CD14-positive monocyte (primary cell): ENCODE measurements around the gene FAM229B. TPM values are rescaled to one million over a fixed set of nuclear protein-coding genes. Genes with fewer than 3 reads are reported as not detected.
A peak's percentile ranks its signal among the peaks of the same experiment; 100 is the strongest.

Experiments used
- DNase-seq, 3 donors: peaks; one replicate each; pipeline ENCODE4 v3.0.0-alpha.2; 2011 to 2022
- H2AFZ ChIP-seq: 2 replicates; pipeline ENCODE4 v1.6.0; 2012; ENCODE audit warnings: mild to moderate bottlenecking, low read depth, low read length, inconsistent platforms; ENCODE audit not compliant: insufficient read depth, poor library complexity, severe bottlenecking
- H3K27ac ChIP-seq, 2 donors: 1 replicate in 1 of 2; 2 replicates in 1 of 2; pipeline ENCODE4 v1.5.1; 2012 to 2013; ENCODE audit warnings: low read length in 2 of 2, control low read depth in 1 of 2, inconsistent platforms in 1 of 2, low read depth in 1 of 2, mild to moderate bottlenecking in 1 of 2
- H3K27me3 ChIP-seq, 2 donors: one replicate each; pipeline versions ENCODE4 v1.6.0 to v1.6.1; 2011 to 2013; ENCODE audit warnings: low read length in 2 of 2; ENCODE audit not compliant: control insufficient read depth in 2 of 2, insufficient read depth in 2 of 2
- H3K36me3 ChIP-seq, 2 donors: replicated peaks in 1 of 2; 1 replicate in 1 of 2; 2 replicates in 1 of 2; pipeline versions ENCODE4 v1.5.1 to v1.6.1; 2012 to 2013; ENCODE audit warnings: low read length in 2 of 2, control low read depth in 1 of 2, inconsistent platforms in 1 of 2, mild to moderate bottlenecking in 1 of 2; ENCODE audit not compliant: insufficient read depth in 2 of 2, control insufficient read depth in 1 of 2
- H3K4me1 ChIP-seq, 2 donors: 1 replicate in 1 of 2; 2 replicates in 1 of 2; pipeline versions ENCODE4 v1.5.1 to v1.6.1; 2012 to 2013; ENCODE audit warnings: low read length in 2 of 2, control low read depth in 1 of 2, inconsistent platforms in 1 of 2, mild to moderate bottlenecking in 1 of 2, moderate library complexity in 1 of 2; ENCODE audit not compliant: insufficient read depth in 2 of 2, control insufficient read depth in 1 of 2
- H3K4me2 ChIP-seq: replicated peaks from 2 replicates; pipeline ENCODE3; 2012; ENCODE audit warnings: low read length, moderate library complexity, mild to moderate bottlenecking; ENCODE audit not compliant: poor library complexity, severe bottlenecking; ENCODE audit errors: extremely low read depth
- H3K4me3 ChIP-seq, 3 experiments: fragments of 200-600 bp in 1 of 3; sonication (generic) in 1 of 3; replicated peaks in 1 of 3; 1 replicate in 2 of 3; 2 replicates in 1 of 3; pipeline ENCODE4 v1.5.1; 2011 to 2013; ENCODE audit warnings: low read length in 3 of 3, mild to moderate bottlenecking in 3 of 3, control low read depth in 2 of 3, low read depth in 2 of 3, inconsistent platforms in 1 of 3, moderate library complexity in 1 of 3
- H3K79me2 ChIP-seq: 2 replicates; pipeline ENCODE4 v1.6.0; 2012; ENCODE audit warnings: mild to moderate bottlenecking, control low read depth, inconsistent platforms, low read length, moderate library complexity; ENCODE audit not compliant: insufficient read depth
- H3K9ac ChIP-seq: 2 replicates; pipeline ENCODE4 v1.6.0; 2017; ENCODE audit warnings: low read length, mild to moderate bottlenecking; ENCODE audit not compliant: insufficient read depth, poor library complexity, severe bottlenecking
- H3K9me3 ChIP-seq, 2 donors: replicated peaks in 1 of 2; 1 replicate in 1 of 2; 2 replicates in 1 of 2; pipeline versions ENCODE4 v1.5.1 to v1.6.1; 2012 to 2013; ENCODE audit warnings: low read length in 2 of 2, control low read depth in 1 of 2; ENCODE audit not compliant: control insufficient read depth in 1 of 2, insufficient read depth in 1 of 2
- H4K20me1 ChIP-seq: 2 replicates; pipeline ENCODE4 v1.6.0; 2012; ENCODE audit warnings: mild to moderate bottlenecking, low read length, control low read depth, moderate library complexity; ENCODE audit not compliant: insufficient read depth
- H3K27ac Mint-ChIP-seq, 7 donors: one replicate each; pipeline ENCODE4 v1.8.0; 2020; ENCODE audit warnings: mild to moderate bottlenecking in 7 of 7, mixed read lengths in 7 of 7, moderate library complexity in 6 of 7, inconsistent platforms in 2 of 7
- H3K27me3 Mint-ChIP-seq, 3 donors: one replicate each; pipeline ENCODE4 v1.8.0; 2021 to 2022; ENCODE audit warnings: low read depth in 3 of 3, mild to moderate bottlenecking in 3 of 3, mixed read lengths in 3 of 3, moderate library complexity in 3 of 3, inconsistent platforms in 1 of 3
- H3K36me3 Mint-ChIP-seq, 2 donors: one replicate each; pipeline ENCODE4 v1.8.0; 2020; ENCODE audit warnings: mixed read lengths in 2 of 2, inconsistent platforms in 1 of 2, mild to moderate bottlenecking in 1 of 2
- H3K4me1 Mint-ChIP-seq: one replicate; pipeline ENCODE4 v1.8.0; 2020; ENCODE audit warnings: mild to moderate bottlenecking, mixed read lengths
- H3K4me3 Mint-ChIP-seq, 2 donors: one replicate each; pipeline ENCODE4 v1.8.0; 2020; ENCODE audit warnings: mild to moderate bottlenecking in 2 of 2, mixed read lengths in 2 of 2, moderate library complexity in 1 of 2
- H3K9me3 Mint-ChIP-seq, 7 donors: one replicate each; pipeline ENCODE4 v1.8.0; 2020 to 2022; ENCODE audit warnings: mixed read lengths in 7 of 7, mild to moderate bottlenecking in 6 of 7, moderate library complexity in 6 of 7, inconsistent platforms in 2 of 7
- WGBS: methylation state at CpG from one replicate; pipeline ENCODE4 v1.1.5; 2013; ENCODE audit warnings: missing lambda C conversion rate; ENCODE audit not compliant: insufficient coverage; 5-methylcytosine and 5-hydroxymethylcytosine counted together
- intact Hi-C, 2 donors: fragments of 100-400 bp; cut with micrococcal nuclease; formaldehyde crosslinking; loops; one replicate each; pipeline versions ENCODE4 v1.15.0 to v1.15.1; 2023
- polyA plus RNA-seq, 3 donors: library from polyadenylated mRNA; depleted of rRNA in 1 of 3; unstranded in 2 of 3; stranded (reverse) in 1 of 3; fragments of 300-500 nt in 2 of 3; fragments of >200 nt in 1 of 3; fragmentation: Illumina TruSeq in 2 of 3; gene quantifications; 1 replicate in 2 of 3; 2 replicates in 1 of 3; pipeline ENCODE4 v1.2.3, GENCODE V29; 2012 to 2021
- TF ChIP-seq, protein P1 (sequence below): fragments of 200-600 bp; IDR thresholded peaks from one replicate; pipeline ENCODE4 v1.8.0; 2022; ENCODE audit warnings: antibody characterized with exemption, mild to moderate bottlenecking

FAM229B gene
- polyA plus RNA-seq, 3 donors, result 0.03 to 0.64 TPM; not detected in 1

DNA sequence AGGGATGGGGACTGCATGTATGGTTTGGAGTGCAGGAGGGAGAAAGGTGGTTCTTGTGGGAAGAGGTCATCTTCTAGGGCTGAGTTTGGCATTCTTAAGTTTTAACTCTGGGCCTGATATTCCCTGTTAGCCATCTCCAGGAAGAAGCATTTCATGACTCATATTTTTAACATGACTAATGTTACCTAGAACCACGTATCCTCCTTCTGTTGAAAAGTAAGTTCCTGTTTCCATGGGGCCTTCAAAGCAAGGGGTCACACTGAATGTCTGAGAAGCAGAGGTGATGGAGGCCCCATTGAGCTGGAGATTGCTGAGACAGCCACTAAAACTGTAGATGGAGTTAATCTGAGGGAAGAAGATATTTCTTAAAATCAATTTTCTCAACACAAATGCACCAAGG lies 30.2 kb downstream of the FAM229B start:
- Histone ChIP-seq H3K27me3 (no peaks in the 10 kb centered on the region), H3K9ac (no peak overlapping the region), H3K4me3 (no peak overlapping the region), H3K36me3 (no peaks in the 10 kb centered on the region), H3K9me3 (no peaks in the 10 kb centered on the region), H3K4me2 (no peak overlapping the region), H4K20me1 (no peaks in the 10 kb centered on the region), H3K79me2 (no peaks in the 10 kb centered on the region), H3K27ac (no peak overlapping the region), H2AFZ (no peak overlapping the region), H3K4me1 (peaks cover 0 to 5% of the 10 kb centered on the region in 2 donors)
- H3K36me3 Mint-ChIP-seq, result no peaks in the 10 kb centered on the region
- H3K27me3 Mint-ChIP-seq, result peaks cover 0 to 4% (median 0%) of the 10 kb centered on the region in 3 donors
- no CpG with 5 or more reads among the region's 1 CpG for WGBS
- no peak overlapping the region for H3K27ac Mint-ChIP-seq
- peak; percentile 11 to 57 (median 15) for DNase-seq
- H3K4me1 Mint-ChIP-seq, result peaks cover 12% of the 10 kb centered on the region
- H3K4me3 Mint-ChIP-seq, result no peak overlapping the region
- H3K9me3 Mint-ChIP-seq, result no peaks in the 10 kb centered on the region
- intact Hi-C loops, result no loop called here
- TF ChIP-seq, protein P1, sequence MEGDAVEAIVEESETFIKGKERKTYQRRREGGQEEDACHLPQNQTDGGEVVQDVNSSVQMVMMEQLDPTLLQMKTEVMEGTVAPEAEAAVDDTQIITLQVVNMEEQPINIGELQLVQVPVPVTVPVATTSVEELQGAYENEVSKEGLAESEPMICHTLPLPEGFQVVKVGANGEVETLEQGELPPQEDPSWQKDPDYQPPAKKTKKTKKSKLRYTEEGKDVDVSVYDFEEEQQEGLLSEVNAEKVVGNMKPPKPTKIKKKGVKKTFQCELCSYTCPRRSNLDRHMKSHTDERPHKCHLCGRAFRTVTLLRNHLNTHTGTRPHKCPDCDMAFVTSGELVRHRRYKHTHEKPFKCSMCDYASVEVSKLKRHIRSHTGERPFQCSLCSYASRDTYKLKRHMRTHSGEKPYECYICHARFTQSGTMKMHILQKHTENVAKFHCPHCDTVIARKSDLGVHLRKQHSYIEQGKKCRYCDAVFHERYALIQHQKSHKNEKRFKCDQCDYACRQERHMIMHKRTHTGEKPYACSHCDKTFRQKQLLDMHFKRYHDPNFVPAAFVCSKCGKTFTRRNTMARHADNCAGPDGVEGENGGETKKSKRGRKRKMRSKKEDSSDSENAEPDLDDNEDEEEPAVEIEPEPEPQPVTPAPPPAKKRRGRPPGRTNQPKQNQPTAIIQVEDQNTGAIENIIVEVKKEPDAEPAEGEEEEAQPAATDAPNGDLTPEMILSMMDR, result no peak

DNA sequence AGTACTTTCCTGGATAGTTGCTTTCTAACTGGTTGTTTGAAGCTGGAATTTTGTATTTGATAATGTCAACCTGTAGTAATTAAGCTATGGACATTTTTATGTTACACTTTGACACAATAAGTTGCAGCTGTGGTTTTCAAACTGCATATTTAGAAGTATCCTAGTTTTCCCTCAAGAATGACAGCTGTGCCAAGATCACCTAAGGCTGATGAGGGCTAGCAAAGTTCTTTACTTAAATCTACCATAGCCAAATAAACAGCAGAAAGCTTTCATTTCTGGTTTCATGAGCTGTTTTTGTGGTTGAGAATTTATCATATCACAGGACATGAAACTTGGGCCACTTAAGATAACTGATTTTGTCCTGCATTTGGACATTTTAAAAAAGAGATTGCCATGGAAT lies 30.6 kb downstream of the FAM229B start:
- Mint-ChIP-seq H3K27me3 (peaks cover 0 to 4% (median 0%) of the 10 kb centered on the region in 3 donors), H3K9me3 (no peaks in the 10 kb centered on the region), H3K36me3 (no peaks in the 10 kb centered on the region), H3K4me1 (peaks cover 16% of the 10 kb centered on the region), H3K4me3 (no peak overlapping the region), H3K27ac (no peak overlapping the region)
- no peak for DNase-seq
- TF ChIP-seq, protein P1, result no peak
- intact Hi-C loops, result no loop called here
- no peaks in the 10 kb centered on the region for H3K79me2 ChIP-seq
- H3K36me3 ChIP-seq, result no peaks in the 10 kb centered on the region
- no peak overlapping the region for H3K4me3 ChIP-seq
- no peak overlapping the region for H3K27ac ChIP-seq
- no peak overlapping the region for H3K4me2 ChIP-seq
- no peak overlapping the region for H3K9ac ChIP-seq
- H3K4me1 ChIP-seq, result peaks cover 4 to 10% of the 10 kb centered on the region in 2 donors
- H3K9me3 ChIP-seq, result no peaks in the 10 kb centered on the region
- no peaks in the 10 kb centered on the region for H4K20me1 ChIP-seq
- no peaks in the 10 kb centered on the region for H3K27me3 ChIP-seq
- H2AFZ ChIP-seq, result no peak overlapping the region
